Measurements from ENCODE around the gene CTNNA3.

The CTNNA3 gene

DNA sequence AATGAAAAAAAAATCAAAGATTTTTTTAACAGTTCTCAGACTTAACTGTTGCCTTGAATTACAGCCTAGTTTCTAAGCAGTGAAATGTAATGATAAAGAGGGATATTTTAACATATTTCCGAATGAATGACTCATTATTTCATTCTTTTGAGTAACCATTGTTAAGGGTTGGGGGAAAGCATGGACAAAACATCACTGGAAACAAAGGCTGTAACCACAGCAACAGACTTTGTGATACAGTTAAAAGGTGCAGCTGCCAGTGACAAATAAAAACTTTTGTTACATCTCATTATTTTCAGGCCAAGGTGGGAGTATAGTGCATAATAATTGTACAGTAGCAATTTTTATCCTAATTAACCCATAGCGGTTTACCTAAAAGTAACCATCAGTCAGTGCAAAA is 597.5 kb downstream of the CTNNA3 start:
- no peak for DNase-seq

DNA sequence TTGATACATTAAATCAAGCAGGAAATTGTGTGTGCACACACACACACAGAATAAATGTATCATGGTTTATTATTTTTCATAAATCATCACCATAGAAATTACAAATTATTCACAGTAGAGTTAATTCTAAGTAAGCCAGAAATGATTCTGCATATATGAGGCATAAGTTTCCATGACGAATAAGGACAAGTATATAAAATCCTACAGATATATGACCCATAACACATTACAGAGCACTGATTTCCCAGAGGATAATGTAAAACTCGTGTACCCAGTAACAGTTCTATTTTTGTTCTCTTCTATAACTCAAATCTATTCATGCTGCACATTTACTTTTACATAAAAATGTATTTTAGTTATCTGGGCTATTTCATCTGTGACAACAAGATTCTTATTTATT is 600.5 kb downstream of the CTNNA3 start:
- DNase-seq, result no peak

DNA sequence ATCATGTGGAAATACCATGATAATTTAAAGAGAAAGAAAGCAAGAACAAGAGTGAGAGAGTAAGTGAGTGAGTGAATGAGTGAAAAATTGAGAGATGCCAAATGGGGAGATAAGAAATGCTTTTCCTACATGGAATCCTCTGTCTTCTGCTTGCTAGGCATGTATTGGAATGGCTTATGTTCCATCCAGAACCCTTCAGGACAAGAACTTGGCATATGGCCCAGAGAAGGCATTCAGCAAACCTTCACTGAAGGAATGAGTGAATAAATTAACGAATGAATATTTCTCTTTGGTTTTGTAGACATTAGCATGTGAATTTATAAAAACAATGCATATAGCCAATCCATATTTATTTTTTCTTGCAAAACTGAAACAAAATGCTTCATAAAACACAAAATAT is 608.0 kb downstream of the CTNNA3 start:
- DNase-seq, result no peak

DNA sequence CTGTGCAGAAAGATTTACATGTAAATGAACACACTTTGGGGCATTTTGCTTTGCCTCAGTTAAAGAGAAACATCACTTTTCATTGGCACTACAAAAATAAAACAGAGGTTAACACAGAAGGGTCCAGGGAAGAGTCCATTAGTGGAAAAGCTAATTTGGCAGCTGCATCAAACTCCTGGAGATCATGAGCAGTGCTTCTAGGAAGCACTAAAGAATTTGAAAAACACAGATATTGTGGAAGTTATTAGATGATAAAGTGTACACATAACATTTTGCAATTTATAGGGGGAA is 608.9 kb downstream of the CTNNA3 start:
- DNase-seq, result no peak

DNA sequence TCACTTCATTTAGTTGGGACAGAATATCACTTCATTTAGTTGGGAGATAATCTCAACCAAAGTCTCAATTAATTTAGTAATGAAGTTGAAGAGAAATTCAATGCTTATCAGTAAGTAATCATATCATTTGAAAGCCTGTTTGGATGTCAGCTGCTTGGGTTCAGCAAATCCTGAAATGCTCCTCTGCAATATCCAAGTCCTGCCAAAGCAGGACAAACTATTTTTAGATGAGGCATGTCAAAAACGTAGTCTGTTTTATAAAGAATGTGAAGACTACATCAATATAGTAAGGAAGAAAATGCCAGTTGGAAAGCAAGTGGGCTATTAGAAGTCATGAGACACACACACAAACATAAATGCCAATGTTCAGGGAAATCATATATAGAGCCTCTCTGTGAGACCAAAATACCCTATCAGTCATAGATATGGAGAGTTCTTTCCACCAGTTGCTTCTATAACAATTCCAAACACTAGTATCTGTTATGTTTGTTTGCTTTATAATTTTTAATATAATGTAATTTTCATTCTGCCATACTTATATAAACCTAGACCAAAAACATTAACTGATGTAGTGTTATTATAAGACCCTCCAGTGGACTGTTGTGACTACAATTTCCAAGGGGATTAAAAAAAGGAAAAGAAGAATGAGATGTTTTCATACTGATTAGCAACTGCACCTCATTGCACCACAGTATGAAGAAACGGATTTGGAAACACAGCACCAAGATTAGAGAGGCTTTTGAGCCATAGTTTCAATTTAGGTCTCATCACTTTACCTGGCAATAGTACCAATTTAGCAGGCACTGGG is 609.5 kb downstream of the CTNNA3 start:
- DNase-seq, result no peak

GRCh38 chr10:67079126-67079525 is 616.9 kb downstream of the CTNNA3 start:
- DNase-seq, result no peak

GRCh38 chr10:67077376-67077775 is 618.6 kb downstream of the CTNNA3 start:
- DNase-seq, result no peak

- DNase-seq, result no peak
Observed at GRCh38 chr10:67076144-67076543, 619.9 kb downstream of the CTNNA3 start.

- DNase-seq, result no peak
Observed at GRCh38 chr10:67075491-67075971, 620.5 kb downstream of the CTNNA3 start.

DNA sequence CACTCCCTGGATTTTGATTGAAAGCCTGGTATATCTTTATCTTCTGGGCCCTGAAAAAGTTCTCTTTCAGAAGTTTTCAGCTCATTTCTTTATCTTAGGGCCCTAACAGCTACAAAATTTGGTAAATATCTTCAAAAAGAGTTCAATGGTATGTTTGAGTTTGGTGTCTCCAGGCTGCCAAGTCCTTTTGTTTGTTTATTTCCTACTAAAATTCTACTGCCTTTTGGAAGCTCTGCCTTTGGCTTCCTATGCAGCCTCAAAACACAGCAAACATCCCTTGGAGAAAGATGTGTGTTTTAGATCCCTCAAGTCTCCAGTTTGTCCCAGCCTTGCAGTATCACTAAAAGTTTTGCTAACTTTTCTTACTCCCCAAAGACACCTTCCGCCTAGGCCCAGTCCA is 623.3 kb downstream of the CTNNA3 start:
- no peak for DNase-seq

DNA sequence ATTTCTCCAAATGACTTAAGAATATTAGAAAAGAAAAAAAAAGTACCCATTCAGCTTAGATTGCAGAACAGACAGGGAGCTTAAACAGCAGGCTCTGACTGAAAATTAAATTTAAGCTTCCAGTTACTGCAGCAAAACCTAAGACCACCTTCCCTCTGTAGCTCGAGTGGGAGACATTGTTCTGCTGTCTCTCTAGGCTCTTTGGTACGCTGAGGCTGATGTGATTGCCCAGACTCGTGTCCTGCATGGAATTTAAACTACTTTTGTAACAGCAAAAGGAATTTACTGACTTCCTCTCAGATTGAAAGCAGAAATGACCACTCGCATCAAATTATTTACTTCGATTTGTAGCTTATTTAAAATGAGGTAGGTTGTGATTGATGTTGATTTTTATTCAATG is 645.6 kb downstream of the CTNNA3 start:
- DNase-seq, result no peak

DNA sequence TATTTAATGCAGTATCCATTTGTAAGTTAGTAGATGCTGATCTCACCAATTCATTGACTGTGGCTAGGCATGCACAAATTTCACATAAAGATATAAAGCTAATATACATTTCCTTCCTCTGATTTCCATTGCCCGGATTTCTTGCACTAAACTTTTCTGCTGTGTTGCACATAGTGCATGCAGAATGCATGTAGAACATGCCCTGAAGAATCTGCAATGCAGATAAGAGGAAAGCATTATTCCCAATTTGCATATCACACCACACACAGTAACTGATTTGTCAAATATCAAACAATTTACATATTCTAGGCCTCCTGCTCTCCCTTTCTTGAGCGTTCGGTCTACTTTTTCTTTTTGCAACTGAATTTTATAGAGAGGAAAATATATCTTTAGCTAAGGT is 646.0 kb downstream of the CTNNA3 start:
- no peak for DNase-seq

GRCh38 chr10:67046507-67046906 is 649.5 kb downstream of the CTNNA3 start:
- DNase-seq, result no peak

- no peak for DNase-seq
Observed at GRCh38 chr10:67045404-67045803, 650.6 kb downstream of the CTNNA3 start.

DNA sequence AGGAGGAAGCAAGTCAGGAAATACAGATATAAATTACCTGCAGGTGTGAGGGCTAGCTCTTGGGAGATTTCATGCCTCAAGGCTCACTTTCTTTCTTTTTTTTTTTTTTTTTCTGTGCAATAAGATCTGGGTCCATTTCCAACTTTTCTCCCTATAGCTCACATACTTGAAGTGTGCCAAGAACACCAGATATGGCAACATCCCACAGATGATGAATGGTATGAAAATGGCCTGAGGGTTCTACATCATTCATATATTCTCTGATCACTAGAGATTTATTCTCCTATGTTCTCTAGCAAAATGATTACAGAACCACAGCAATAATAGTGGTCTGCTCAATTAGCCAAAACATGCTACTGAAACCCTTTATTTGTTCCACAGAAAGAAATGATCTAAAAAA is 653.0 kb downstream of the CTNNA3 start:
- DNase-seq, result no peak

- DNase-seq, result no peak
Observed at GRCh38 chr10:67036808-67037207, 659.2 kb downstream of the CTNNA3 start.

DNA sequence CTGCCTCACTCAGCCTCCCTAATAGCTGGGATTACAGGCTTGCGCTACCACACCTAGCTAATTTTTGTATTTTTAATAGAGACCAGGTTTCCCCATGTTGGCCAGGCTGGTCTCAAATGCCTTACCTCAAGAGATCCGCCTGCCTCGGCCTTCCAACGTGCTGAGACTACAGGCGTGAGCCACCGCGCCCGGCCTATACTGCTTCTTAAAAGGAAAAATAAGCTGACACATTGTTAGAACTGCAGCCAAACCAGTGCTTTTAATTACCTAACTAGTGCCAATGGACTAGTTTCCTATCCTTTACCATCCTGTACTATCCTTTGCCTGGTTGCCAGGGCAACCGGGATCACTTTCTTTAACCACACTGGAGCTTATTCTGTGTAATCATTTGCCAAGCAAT is 662.1 kb downstream of the CTNNA3 start:
- DNase-seq, result no peak

GRCh38 chr10:67022099-67022498 is 673.9 kb downstream of the CTNNA3 start:
- no peak for DNase-seq

- no peak for DNase-seq
Observed at GRCh38 chr10:67017218-67017617, 678.8 kb downstream of the CTNNA3 start.

DNA sequence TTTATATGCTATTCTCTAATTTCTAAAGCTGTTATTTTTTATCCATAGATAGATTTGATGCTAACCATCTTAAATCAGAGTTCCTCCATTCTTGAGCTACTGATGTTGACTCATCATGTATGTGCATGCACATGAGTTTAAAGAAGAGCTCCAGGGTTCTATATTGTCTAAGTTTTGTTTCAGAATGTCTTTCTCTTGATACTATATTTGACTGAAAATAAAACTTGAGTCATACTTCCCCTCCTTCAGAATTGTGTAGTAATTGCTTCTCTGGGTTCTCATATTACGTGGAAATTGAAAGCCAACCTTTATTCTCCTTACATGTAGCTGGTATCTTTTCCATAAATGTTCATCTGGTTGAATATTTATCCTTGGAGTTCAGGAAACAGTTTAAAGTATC is 680.8 kb downstream of the CTNNA3 start:
- DNase-seq, result no peak

GRCh38 chr10:67011981-67012380 is 684.0 kb downstream of the CTNNA3 start:
- no peak for DNase-seq

DNA sequence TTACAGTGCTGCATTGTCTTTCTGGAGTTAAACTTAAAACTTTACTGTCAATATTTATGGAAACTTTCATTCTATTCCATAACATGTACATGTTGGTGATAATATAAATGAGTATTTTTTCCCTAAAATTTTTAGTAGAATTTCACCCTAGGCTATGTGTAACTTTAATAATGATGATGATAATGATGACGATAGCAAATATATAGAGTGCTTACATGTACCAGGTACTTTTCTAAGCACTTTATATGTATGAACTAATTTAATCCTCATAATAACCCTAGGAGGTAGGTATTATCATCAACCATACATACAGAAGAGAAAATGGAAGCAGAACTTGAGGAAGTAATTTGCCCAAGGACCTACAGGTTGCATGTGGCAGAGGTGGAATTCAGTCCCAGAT is 684.5 kb downstream of the CTNNA3 start:
- no peak for DNase-seq

GRCh38 chr10:67005981-67006380 is 690.0 kb downstream of the CTNNA3 start:
- DNase-seq, result no peak

GRCh38 chr10:67004690-67005089 is 691.3 kb downstream of the CTNNA3 start:
- DNase-seq, result no peak

- DNase-seq, result no peak
Observed at GRCh38 chr10:66999762-67000545, 696.0 kb downstream of the CTNNA3 start.
